AG04449 (cell line): ENCODE measurements around the gene BDNF.

Source experiments
- CTCF ChIA-PET: fragments of 350-600 bp; formaldehyde crosslinking; extraction: SDS; loops from one replicate; lab custom pipeline; 2021; ENCODE audit warnings: antibody characterized with exemption; lab: Yijun Ruan, JAX
- POLR2A ChIA-PET: fragments of 400-600, 350-600 bp; formaldehyde crosslinking; extraction: SDS; loops from one replicate; lab custom pipeline; 2020; ENCODE audit warnings: antibody characterized with exemption, inconsistent platforms; lab: Yijun Ruan, JAX
- DNase-seq: peaks from one replicate; pipeline ENCODE4 v3.0.0-alpha.2; 2010; ENCODE audit warnings: low read depth, low spot score
- H3K4me3 ChIP-seq: 2 replicates; pipeline ENCODE4 v1.5.1; 2011; ENCODE audit warnings: low read depth, mild to moderate bottlenecking, control low read depth, low read length
- CTCF ChIP-seq: IDR thresholded peaks from one replicate; pipeline ENCODE4 v1.5.1; 2011; ENCODE audit warnings: mild to moderate bottlenecking, moderate library complexity, low read length, control low read depth, inconsistent platforms; ENCODE audit not compliant: insufficient read depth; ENCODE audit errors: missing control alignments

BDNF gene

GRCh38 chr11:27716216-27716615 lies 16.0 kb upstream of the BDNF start:
- TF ChIP-seq CTCF: no peak
- POLR2A ChIA-PET: interaction anchor here (1.8 to 1.9 kb wide), 2 partner anchors 16 to 210 kb away, joined by 6 to 9 read pairs; partner anchors contain the start of gene BDNF
- CTCF ChIA-PET: interaction anchor here (0.8 to 7.7 kb wide), 17 partner anchors 12 to 1618 kb away, joined by 3 to 132 read pairs (median 3); partner anchors contain the start of genes BDNF, KIF18A and METTL15
- H3K4me3 ChIP-seq: no peak overlapping the region
- DNase-seq: no peak

GRCh38 chr11:27711725-27712124 lies 11.5 kb upstream of the BDNF start:
- H3K4me3 ChIP-seq: no peak overlapping the region
- CTCF ChIA-PET: interaction anchor here (0.8 to 1.3 kb wide), 4 partner anchors 8 to 1127 kb away, joined by 3 to 6 read pairs (median 5); no protein-coding TSS in a partner anchor
- TF ChIP-seq CTCF: no peak
- POLR2A ChIA-PET: interaction anchor here (0.6 kb wide), 1 partner anchor 13 kb away, joined by 4 read pairs; no protein-coding TSS in a partner anchor
- no peak for DNase-seq

GRCh38 chr11:27710536-27710935 lies 10.3 kb upstream of the BDNF start:
- ChIA-PET CTCF (interaction anchor here (0.8 to 1.3 kb wide), 4 partner anchors 9 to 969 kb away, joined by 3 to 6 read pairs (median 4); partner anchors contain the start of gene BDNF), POLR2A (no interaction called here)
- no peak for TF ChIP-seq CTCF
- no peak overlapping the region for H3K4me3 ChIP-seq
- no peak for DNase-seq

GRCh38 chr11:27707676-27708075 lies 7.4 kb upstream of the BDNF start:
- CTCF ChIA-PET: no interaction called here

GRCh38 chr11:27705873-27706820 lies 5.9 kb upstream of the BDNF start:
- H3K4me3 ChIP-seq: no peak overlapping the region
- POLR2A ChIA-PET: no interaction called here

More at GRCh38 chr11:27707676-27708075, 7.4 kb upstream of the BDNF start:
- DNase-seq: no peak
- TF ChIP-seq CTCF: no peak
- POLR2A ChIA-PET: no interaction called here
- no peak overlapping the region for H3K4me3 ChIP-seq

More at GRCh38 chr11:27705873-27706820, 5.9 kb upstream of the BDNF start:
- DNase-seq: no peak
- CTCF ChIA-PET: interaction anchor here (0.6 to 9.1 kb wide), 4 partner anchors 12 to 1534 kb away, joined by 3 to 132 read pairs (median 4); no protein-coding TSS in a partner anchor
- peak; percentile 56 for TF ChIP-seq CTCF
